Caco-2 (cell line): ENCODE results near the gene DSPP. TPM values are rescaled to one million over a fixed set of nuclear protein-coding genes. Genes with fewer than 3 reads are reported as not detected.

Experiments used
- BruUV-seq: library from RNA; stranded (reverse); fragments of 400-500 nt; replicated peaks from 2 replicates; lab custom pipeline; 2021; lab: Mats Ljungman, UMichigan
- CTCF ChIA-PET: fragments of 300-600 bp; sonication (Branson Sonifier 250); formaldehyde crosslinking; loops from one replicate; lab custom pipeline; 2022; ENCODE audit warnings: antibody characterized with exemption; lab: Charles Lee
- POLR2A ChIA-PET: fragments of 300-600 bp; sonication (Branson Sonifier 250); formaldehyde crosslinking; loops from one replicate; lab custom pipeline; 2022; ENCODE audit warnings: antibody characterized with exemption; lab: Charles Lee
- DNase-seq, 2 experiments: peaks; one replicate each; pipeline versions ENCODE4 v3.0.0 to v3.0.0-alpha.2; 2020 to 2022
- H3K27me3 ChIP-seq: replicated peaks from 2 replicates; pipeline ENCODE4 v1.6.0; 2011; ENCODE audit warnings: low read length; ENCODE audit not compliant: control insufficient read depth, insufficient read depth
- H3K36me3 ChIP-seq: 2 replicates; pipeline ENCODE4 v1.5.1; 2011; ENCODE audit warnings: low read length; ENCODE audit not compliant: control insufficient read depth, insufficient read depth
- H3K4me1 ChIP-seq: fragments of 250-450 bp; sonication (Bioruptor Pico); 2 replicates; pipeline ENCODE4 v1.5.1; 2020; ENCODE audit warnings: mild to moderate bottlenecking
- H3K4me3 ChIP-seq: 2 replicates; pipeline ENCODE4 v1.5.1; 2011; ENCODE audit warnings: low read depth, mild to moderate bottlenecking, control low read depth, low read length
- H3K9me3 ChIP-seq: fragments of 250-450 bp; sonication (Bioruptor Pico); 2 replicates; pipeline ENCODE4 v1.5.1; 2020; ENCODE audit warnings: mild to moderate bottlenecking, moderate library complexity
- H3K27ac Mint-ChIP-seq: one replicate; pipeline ENCODE4 v1.8.0; 2022; ENCODE audit warnings: mixed read lengths; ENCODE audit not compliant: unreplicated experiment
- H3K27me3 Mint-ChIP-seq: one replicate; pipeline ENCODE4 v1.8.0; 2022; ENCODE audit warnings: mixed read lengths; ENCODE audit not compliant: insufficient read depth, unreplicated experiment
- H3K36me3 Mint-ChIP-seq: one replicate; pipeline ENCODE4 v1.8.0; 2022; ENCODE audit warnings: mild to moderate bottlenecking, mixed read lengths; ENCODE audit not compliant: insufficient read depth, unreplicated experiment
- H3K4me1 Mint-ChIP-seq: one replicate; pipeline ENCODE4 v1.8.0; 2022; ENCODE audit warnings: low read depth, mixed read lengths; ENCODE audit not compliant: unreplicated experiment
- H3K4me3 Mint-ChIP-seq: one replicate; pipeline ENCODE4 v1.8.0; 2022; ENCODE audit warnings: mild to moderate bottlenecking, moderate library complexity, mixed read lengths; ENCODE audit not compliant: unreplicated experiment
- H3K9me3 Mint-ChIP-seq: one replicate; pipeline ENCODE4 v1.8.0; 2022; ENCODE audit warnings: mixed read lengths; ENCODE audit not compliant: unreplicated experiment
- CTCF ChIP-seq, 2 experiments: fragments of 200-600 bp in 1 of 2; IDR thresholded peaks; 1 replicate in 1 of 2; 2 replicates in 1 of 2; pipeline versions ENCODE4 v1.5.1 to v1.8.0; 2011 to 2022; ENCODE audit warnings: antibody characterized with exemption in 1 of 2, control low read depth in 1 of 2, inconsistent platforms in 1 of 2, low read depth in 1 of 2, low read length in 1 of 2, mild to moderate bottlenecking in 1 of 2, moderate library complexity in 1 of 2; ENCODE audit not compliant: insufficient read depth in 1 of 2, severe bottlenecking in 1 of 2, unreplicated experiment in 1 of 2
- intact Hi-C: fragments of 100-400 bp; cut with micrococcal nuclease; formaldehyde crosslinking; loops from one replicate; pipeline ENCODE4 v1.10.0; 2022; ENCODE audit not compliant: unreplicated experiment
- total RNA-seq: library from RNA; stranded (reverse); gene quantifications from 2 replicates; pipeline ENCODE4 v1.2.3, GENCODE V29; 2022

DSPP gene
- total RNA-seq, 1 experiment from 2014 or later = not detected

- Histone ChIP-seq H3K9me3 (no peaks in the 10 kb centered on the region), H3K36me3 (no peaks in the 10 kb centered on the region), H3K27me3 (no peaks in the 10 kb centered on the region), H3K4me1 (no peaks in the 10 kb centered on the region), H3K4me3 (no peak overlapping the region)
- Mint-ChIP-seq H3K4me3 (no peak overlapping the region), H3K27me3 (no peaks in the 10 kb centered on the region), H3K9me3 (no peaks in the 10 kb centered on the region), H3K4me1 (no peaks in the 10 kb centered on the region), H3K27ac (no peak overlapping the region), H3K36me3 (no peaks in the 10 kb centered on the region)
- TF ChIP-seq CTCF (IDR thresholded peaks at IDR 0.05; ENCODE audit: insufficient read depth in 1 of 2, low read depth in 1 of 2, low read length in 1 of 2, severe bottlenecking in 1 of 2, unreplicated experiment in 1 of 2) = no peak
- CTCF ChIA-PET = no interaction called here
- POLR2A ChIA-PET = no interaction called here
- intact Hi-C loops = no loop called here
- no TSS peak for BruUV-seq
- no peak for DNase-seq
Observed at GRCh38 chr4:87584222-87584908, 24.0 kb upstream of the DSPP start.

- BruUV-seq = no TSS peak
- Histone ChIP-seq H3K4me1 (no peaks in the 10 kb centered on the region), H3K4me3 (no peak overlapping the region), H3K9me3 (no peaks in the 10 kb centered on the region), H3K27me3 (no peaks in the 10 kb centered on the region), H3K36me3 (no peaks in the 10 kb centered on the region)
- H3K36me3 Mint-ChIP-seq = no peaks in the 10 kb centered on the region
- H3K27ac Mint-ChIP-seq = no peak overlapping the region
- intact Hi-C loops = no loop called here
- H3K4me1 Mint-ChIP-seq = no peaks in the 10 kb centered on the region
- H3K27me3 Mint-ChIP-seq = no peaks in the 10 kb centered on the region
- POLR2A ChIA-PET = no interaction called here
- no peaks in the 10 kb centered on the region for H3K9me3 Mint-ChIP-seq
- no peak for TF ChIP-seq CTCF (IDR thresholded peaks at IDR 0.05; ENCODE audit: insufficient read depth in 1 of 2, low read depth in 1 of 2, low read length in 1 of 2, severe bottlenecking in 1 of 2, unreplicated experiment in 1 of 2)
- CTCF ChIA-PET = no interaction called here
- no peak for DNase-seq
- no peak overlapping the region for H3K4me3 Mint-ChIP-seq
Observed at GRCh38 chr4:87589531-87589930, 18.8 kb upstream of the DSPP start.

DNA sequence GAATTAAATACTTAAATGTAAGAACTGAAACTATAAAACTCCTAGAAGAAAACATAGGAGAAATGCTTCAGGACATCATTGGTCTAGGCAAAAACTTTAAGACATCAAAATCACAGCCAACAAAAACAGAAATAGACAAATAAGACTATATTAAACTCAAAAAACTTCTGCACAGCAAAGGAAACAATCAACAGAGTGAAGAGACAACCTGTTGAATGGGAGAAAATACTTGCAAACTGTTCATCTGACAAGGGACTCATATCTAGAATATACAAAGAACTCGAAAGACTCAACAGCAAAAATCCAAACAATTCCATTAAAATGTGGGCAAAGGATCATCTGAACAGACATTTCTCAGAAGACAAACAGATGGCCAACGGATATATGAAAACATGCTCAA is 16.2 kb upstream of the DSPP start:
- CTCF ChIA-PET = no interaction called here
- Histone ChIP-seq H3K4me3 (no peak overlapping the region), H3K27me3 (no peaks in the 10 kb centered on the region), H3K9me3 (no peaks in the 10 kb centered on the region), H3K4me1 (no peaks in the 10 kb centered on the region), H3K36me3 (no peaks in the 10 kb centered on the region)
- TF ChIP-seq CTCF (IDR thresholded peaks at IDR 0.05; ENCODE audit: insufficient read depth in 1 of 2, low read depth in 1 of 2, low read length in 1 of 2, severe bottlenecking in 1 of 2, unreplicated experiment in 1 of 2) = no peak
- no TSS peak for BruUV-seq
- intact Hi-C loops = no loop called here
- DNase-seq = no peak
- Mint-ChIP-seq H3K27ac (no peak overlapping the region), H3K36me3 (no peaks in the 10 kb centered on the region), H3K9me3 (no peaks in the 10 kb centered on the region), H3K4me3 (no peak overlapping the region), H3K4me1 (no peaks in the 10 kb centered on the region), H3K27me3 (no peaks in the 10 kb centered on the region)
- POLR2A ChIA-PET = no interaction called here
